Stimulated activated CD4-positive, alpha-beta T cell treated with anti-CD3 and anti-CD28 coated beads, TNF-alpha, amount 100 ng/mL, for 24 hours (primary cell): ENCODE data around the gene VASN.

ENCODE experiments used
- DNase-seq, 3 experiments: peaks; one replicate each; pipeline ENCODE4 v3.0.0-alpha.2; 2020; ENCODE audit warnings: low read depth in 3 of 3

VASN gene

DNA sequence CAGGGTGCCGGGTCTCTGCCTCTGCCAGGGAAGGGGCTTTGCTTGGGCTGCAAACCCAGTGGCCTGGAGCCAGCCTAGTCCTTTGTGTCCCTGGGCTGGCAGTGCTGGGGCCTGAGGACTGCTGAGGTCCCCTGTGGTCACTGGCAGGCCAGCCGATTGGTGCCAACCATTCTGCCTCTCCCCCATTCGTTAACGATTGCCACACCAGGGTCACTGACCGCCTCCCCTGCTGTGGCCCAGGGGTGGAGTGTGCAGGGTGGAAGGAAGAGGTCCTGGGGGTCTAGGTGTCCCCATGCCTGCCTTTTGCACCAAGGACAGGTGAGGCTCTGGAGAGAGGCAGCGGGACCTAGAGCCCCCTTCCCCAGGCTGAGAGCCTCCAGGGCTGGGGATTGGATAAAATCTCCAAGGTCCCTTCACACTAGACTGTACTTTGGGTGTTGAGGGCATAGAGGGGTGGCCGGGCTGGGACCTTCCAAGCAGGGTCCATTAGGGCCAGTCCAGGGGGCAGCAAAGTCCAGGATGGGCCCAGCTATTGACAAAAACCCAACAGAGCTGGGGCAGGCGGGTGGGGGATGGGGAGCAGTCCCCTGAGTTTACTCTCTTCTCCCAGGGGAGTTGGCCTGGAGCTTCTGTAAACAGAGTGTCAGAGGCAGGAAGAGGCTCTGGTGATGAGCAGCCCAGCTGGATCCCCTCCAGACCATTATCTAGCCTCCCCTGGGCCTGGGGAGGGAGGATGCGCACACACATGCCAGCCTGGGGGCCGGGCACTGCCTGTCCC lies 1.1 kb downstream of the VASN start:
- no peak for DNase-seq

DNA sequence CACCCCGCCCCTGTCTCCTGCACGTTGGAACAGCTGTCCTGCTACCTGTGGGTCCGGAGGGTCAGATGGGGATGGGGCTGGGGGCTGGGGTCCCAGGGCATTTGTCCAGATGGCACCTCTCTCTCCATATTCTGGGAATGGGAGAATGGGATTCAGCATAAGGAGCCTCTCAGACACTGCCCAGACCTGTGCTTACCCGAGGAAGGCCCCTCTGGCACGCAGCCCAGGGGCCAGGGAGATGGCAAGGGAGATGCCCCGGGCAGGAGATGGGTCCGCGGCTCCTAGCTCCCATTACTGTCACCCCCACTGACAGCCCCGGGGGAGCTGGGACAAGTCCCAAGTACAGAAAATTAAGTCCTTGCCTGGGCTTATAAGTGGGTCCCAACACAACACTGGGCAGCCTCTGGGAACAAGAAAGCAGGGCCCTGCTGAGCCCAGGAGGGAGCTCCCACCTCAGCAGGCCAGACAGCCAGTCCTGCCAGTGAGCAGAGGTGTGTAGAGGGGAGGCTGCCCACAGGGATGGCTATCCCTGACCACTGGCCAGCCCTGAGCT lies 1.8 kb downstream of the VASN start:
- no peak for DNase-seq

DNA sequence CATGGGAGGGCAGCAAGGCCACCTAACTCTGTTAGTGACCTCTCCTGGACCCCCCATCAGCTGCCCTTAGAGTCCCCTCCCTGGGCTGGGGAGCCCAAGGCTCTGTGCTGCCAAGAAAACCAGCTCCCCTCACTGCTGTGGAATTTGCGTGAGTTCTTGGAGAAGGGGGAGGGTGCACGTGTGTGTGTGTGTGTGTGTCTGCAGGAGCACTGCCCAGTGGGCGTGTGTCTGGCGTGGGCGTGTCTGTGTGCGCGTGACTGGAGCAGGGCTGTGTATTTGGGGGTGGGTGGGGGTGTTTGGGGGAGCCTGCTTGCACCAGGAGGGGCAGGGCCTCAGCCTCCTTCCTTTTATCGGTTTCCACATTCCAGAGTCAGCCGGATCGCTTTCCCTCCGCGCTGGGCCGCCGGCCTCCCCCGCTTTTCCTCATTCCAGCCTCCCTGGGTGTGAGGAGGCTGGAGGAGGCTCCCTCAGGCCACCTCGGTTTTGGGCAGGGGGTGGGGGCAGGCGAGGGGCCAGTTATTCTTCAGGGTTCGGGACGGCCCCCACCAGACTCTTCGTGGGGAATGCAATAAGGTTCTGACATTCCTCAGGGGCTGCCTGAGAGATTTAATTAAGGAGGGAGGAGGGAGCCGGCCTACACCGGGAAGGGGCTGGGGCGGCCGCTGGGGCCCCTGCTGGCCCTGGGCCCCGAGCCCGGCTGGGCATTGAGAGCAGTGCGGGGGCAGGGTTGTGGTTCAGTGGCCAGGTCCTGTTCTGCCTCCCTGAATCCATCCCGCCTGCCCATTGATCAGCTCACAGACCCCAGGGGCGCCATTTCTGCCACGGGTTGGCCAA lies 2.5 kb downstream of the VASN start:
- DNase-seq: no peak

DNA sequence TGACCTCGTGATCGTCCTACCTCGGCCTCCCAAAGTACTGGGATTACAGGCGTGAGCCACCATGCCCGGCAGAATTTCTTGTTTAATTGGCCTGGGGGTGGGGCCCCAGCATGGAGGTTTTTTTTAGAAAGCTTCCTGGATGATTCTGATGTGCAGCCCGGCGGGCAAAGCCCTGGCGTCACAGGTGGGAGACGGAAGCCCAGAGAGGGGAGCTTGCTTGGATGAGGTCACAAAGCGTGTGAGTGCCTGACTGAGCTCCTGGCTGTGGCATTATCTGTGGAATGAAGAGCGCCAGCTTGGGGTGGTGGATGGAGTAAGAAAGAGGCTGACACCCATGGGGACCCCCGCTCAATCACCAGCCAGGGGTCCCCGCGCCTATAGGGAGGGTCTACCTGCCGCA lies 4.1 kb downstream of the VASN start:
- DNase-seq: no peak

DNA sequence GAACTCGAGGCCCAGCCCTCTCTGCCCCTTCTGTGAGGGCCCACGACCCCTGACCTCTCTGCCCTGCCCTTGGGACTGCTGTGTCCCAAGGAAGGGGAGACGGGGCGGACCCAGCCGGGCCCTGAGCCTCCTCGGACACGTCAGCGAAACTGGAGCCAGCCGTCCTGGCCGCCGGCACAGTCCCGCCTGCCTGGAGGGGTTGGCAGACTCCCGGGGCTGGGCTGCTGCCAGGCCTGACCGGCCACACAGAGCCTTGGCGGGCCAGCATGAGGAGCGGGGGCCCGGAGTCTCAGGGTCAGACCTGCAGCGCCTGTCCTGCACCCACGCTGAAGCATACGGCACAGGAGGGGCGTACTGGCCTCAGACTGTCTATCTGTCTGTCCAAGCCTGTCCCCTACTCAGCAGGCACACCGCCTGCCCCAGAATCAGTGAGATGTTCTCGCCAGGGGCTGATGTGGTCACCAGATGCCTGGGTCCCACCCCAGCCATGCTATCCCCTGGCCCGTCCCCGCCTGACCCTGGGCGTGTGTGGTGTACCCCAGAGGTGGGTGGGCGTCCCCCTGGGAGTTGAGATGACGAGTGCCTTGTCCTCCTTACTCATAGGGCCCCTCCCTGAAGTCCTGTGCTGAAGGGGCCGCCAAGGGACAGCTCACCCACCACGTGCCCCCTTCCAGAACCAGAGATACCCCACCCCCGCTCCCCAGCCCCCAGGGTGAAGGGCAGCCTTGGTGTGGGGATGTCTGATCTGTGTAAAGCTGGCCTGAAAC lies 4.7 kb downstream of the VASN start:
- DNase-seq: no peak

DNA sequence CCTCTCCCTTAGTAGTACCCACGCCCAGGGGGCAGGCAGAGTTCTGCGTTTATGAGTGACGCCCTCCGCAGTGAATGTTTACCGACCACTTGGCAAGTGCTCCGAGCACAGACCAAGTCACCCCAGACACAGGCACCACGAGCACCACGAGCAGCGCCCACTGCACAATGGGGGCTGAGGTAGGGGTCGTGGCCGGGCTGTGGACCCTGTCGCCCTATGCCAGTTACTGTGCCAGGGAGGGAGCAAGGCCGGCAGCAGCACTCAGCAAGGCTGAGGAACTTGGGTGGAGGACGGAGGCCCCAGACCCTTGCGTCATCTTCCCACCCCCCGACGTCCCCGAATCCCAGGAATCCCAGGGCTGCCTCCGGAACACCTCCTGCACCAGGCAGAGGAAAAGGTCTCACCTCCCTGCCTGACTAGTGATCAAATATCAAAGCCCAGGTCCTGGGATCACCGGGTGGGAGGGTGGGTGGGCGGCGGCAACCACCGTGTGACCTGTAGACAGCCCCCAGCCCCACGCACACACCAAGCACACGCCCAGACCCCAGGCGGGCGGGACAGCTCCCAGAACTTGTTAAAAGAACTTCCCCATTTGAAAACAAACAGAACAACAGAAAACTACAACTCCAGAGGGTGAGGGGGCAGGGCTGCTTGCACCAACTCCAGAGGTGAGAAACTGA lies 5.4 kb downstream of the VASN start:
- no peak for DNase-seq

DNA sequence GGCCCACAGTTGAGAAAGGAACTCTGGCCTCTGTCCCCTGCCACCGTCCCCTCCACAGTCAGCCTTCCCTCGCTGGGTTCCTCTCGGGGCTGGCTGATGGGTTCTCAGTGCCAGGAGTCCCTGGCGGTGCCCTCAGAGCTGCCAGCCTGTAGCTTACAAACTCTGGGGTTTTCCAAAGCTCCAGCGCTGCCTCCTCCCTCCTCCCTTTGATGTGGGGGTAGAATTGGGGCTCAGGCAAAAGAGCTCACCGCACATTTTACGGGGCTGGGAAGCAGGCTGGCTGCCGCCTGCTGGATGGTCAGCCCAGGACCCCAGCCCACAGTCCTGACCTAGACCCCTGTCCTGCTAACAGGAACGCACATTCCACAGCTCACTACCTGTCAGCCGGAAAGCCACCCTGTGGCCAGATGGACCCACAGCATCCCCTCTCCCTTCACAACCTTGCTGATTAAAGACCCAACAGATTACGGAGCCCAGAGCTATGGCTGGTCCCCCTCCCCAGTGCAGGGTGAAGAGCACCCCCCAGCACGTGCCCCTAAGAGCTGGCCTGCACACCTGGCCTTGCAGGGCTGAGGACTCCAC lies 6.0 kb downstream of the VASN start:
- DNase-seq: no peak

DNA sequence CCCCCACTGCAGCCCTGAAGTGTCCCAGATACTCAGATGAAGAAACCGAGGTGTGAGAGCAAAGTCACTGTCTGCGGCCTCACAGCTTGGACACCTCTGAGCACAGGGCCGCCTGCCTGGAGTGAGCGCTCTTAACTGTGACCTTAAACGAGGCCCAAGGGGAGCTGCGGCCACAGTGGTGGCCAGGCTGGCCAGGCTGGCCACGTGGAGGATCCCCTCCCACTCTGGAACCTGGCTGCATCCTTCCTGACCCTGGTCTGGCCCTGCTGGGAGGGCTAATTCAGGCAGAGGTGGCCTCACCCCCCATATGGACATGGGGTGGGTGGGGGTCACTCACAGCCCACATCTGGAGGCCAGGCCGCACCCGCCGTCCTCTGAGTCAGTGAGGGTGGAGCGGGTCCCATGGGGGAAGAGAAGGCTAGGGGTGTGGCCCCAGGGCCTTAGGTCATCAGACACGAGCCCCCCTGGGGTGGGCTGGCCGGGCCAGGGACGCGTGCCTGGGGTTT lies 6.6 kb downstream of the VASN start:
- DNase-seq: no peak

DNA sequence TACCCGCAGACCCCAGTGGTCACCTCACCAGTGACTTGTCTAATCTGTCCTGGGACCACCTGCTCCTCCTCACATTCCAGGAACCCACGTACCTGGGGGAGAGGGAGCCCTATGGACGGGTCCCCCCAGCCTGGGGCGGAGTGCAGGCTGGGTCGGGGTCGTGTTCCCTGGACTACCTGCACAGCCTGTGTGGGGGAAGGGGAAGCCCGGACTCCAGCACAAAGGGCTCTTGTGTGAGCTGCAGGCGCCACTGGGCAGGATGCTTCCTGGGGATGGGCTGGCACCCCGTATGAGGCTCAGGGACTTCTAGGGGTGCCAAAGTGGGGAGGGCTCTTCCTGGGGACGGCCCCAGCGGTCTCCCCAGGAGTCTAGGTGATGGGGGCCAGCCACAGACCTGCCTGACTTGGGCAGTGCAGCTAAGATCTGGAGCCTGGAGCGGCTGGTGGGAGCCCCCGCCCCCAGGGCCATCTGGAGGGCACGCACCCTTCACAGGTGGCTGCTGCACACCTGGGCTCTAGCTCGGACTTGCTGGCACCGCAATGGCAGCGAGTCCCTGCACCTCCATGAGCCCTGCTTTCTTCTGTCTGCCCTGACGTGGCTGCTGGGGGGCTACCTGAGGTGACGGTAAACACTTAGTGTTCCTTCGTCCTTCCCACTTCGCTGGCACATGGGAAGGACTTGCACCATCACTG lies 7.5 kb downstream of the VASN start:
- no peak for DNase-seq

DNA sequence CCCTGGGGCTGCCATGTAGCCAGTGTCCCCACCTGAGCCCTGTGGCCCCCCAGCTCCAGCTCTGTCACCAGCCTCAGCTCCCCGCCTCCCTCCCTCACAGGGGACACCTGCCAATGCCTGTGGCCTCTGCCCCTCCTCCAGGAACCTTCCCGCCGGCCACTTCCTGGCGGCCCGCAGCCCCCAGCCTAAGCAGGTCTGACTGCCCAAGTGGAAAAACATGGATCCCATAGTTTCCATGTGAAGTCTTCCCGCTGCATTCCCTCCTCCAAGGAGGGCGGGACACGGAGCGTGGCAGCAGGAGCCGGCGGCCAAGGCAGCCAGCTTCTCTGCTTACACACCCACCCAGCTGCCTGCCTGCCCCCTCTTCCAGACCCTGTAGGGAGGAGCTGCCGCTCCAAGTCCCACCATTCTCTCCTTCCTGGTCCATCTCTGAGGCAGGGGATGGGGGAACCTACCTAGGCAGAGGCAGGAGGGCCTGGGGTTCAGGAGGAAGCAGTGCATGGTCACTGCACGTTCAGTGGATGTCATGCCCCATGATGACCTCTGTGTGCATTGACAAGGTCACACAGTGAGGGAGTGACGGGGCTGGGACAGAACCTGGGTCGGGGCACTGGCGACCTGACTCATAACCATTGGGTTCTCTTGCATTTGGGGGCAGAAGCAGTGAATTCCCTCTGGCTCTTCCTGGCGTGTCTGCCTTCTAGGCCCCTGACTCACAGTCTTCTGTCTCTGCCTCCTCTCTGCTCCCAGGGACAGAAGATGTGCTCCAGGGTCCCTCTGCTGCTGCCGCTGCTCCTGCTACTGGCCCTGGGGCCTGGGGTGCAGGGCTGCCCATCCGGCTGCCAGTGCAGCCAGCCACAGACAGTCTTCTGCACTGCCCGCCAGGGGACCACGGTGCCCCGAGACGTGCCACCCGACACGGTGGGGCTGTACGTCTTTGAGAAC lies 8.7 kb downstream of the VASN start:
- no peak for DNase-seq

- no peak for DNase-seq
Measured at GRCh38 chr16:4381072-4381934, 9.7 kb downstream of the VASN start.

DNA sequence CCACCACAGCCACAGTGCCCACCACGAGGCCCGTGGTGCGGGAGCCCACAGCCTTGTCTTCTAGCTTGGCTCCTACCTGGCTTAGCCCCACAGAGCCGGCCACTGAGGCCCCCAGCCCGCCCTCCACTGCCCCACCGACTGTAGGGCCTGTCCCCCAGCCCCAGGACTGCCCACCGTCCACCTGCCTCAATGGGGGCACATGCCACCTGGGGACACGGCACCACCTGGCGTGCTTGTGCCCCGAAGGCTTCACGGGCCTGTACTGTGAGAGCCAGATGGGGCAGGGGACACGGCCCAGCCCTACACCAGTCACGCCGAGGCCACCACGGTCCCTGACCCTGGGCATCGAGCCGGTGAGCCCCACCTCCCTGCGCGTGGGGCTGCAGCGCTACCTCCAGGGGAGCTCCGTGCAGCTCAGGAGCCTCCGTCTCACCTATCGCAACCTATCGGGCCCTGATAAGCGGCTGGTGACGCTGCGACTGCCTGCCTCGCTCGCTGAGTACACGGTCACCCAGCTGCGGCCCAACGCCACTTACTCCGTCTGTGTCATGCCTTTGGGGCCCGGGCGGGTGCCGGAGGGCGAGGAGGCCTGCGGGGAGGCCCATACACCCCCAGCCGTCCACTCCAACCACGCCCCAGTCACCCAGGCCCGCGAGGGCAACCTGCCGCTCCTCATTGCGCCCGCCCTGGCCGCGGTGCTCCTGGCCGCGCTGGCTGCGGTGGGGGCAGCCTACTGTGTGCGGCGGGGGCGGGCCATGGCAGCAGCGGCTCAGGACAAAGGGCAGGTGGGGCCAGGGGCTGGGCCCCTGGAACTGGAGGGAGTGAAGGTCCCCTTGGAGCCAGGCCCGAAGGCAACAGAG lies 10.5 kb downstream of the VASN start:
- no peak for DNase-seq

GRCh38 chr16:4382795-4383357 lies 11.2 kb downstream of the VASN start:
- no peak for DNase-seq

DNA sequence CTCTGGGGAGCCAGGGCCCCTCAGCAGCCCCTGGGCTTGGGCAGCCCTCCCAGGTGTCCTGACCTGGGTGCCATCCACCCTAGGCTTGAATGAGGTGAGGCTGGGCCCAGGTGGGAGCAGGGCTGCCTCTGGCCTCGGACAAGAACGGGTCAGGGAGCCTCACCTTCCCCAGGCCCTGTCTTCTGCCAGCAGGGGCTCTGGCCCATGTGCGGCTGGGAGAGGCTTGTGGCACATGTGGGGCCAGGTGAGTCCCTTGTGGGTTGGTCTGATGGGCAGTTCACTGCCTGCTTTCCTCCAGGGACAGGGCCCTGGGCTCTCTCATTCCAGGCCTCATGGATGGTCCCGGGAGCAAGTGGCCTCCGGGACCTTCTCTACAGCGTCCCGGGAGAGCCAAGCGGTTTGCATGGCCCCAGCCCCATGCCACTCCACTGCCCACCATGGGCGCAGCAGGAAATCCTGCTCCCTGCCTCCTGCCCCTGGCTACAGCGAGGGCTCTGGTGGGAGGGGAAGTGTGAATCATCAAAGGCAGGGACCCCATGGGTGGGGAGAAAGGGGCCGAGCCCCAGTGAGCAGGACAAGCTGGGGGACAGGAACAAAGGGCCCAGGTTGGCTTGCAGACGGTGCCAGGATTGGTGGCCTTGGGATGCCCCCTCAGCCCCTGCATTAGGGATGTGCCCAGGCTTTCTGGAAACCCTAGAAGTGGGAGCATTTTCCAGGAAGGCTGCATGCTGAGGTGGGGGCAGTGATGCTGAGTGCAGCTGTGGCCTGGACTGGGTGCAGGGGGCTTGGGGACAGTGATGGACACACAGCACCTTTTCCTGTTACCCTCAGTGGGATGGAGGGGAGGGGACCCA lies 12.2 kb downstream of the VASN start:
- DNase-seq: no peak

DNA sequence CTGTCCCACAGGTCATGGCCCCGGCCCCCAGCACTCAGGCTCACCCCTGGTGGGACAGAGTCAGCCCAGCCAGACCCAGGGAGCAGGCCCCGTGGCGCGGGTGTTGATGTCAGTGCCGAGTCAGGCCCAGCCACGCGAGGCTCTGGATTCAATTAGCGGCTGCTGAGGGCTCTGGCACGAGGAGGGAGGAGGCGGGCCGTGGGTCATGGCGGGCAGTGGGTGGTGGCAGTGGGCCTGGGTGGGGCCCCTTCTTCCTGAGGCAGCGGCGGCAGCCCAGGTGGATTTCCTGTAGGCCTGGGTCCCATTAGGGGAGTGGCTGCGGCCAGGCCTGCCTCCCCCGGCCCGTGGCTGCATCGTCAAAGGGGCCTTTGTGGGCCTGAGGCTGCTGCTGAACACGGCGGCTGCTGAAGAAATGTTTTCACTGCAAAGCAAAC lies 12.9 kb downstream of the VASN start:
- DNase-seq: no peak
